PC-3 (cell line): ENCODE data around the gene CEMP1. TPM values are rescaled to one million over a fixed set of nuclear protein-coding genes. Genes with fewer than 3 reads are reported as not detected.

Source experiments
- ATAC-seq: fragments of 200-7000 bp; cut with Tn5 transposase; 2 replicates; pipeline ENCODE4 v1.9.1; 2020; ENCODE audit warnings: mild to moderate bottlenecking, moderate library complexity
- BruUV-seq: library from RNA; stranded (reverse); fragments of 400-500 nt; replicated peaks from 2 replicates; lab custom pipeline; 2021; lab: Mats Ljungman, UMichigan
- CTCF ChIA-PET: fragments of 300-600 bp; sonication (Branson Sonifier 250); formaldehyde crosslinking; loops from one replicate; lab custom pipeline; 2022; ENCODE audit warnings: antibody characterized with exemption; lab: Charles Lee
- POLR2A ChIA-PET: fragments of 300-600 bp; sonication (Branson Sonifier 250); formaldehyde crosslinking; loops from one replicate; lab custom pipeline; 2022; ENCODE audit warnings: antibody characterized with exemption; ENCODE audit not compliant: unreplicated experiment; lab: Charles Lee
- DNase-seq: peaks from one replicate; pipeline ENCODE4 v3.0.0-alpha.2; 2015
- H2AFZ ChIP-seq: fragments of 300-600 bp; sonication (generic); 2 replicates; pipeline ENCODE4 v1.6.0; 2016; ENCODE audit warnings: antibody characterized with exemption, low read length
- H3F3A ChIP-seq: fragments of 300-600 bp; sonication (generic); one replicate; pipeline ENCODE4 v1.6.0; 2017; ENCODE audit warnings: antibody characterized with exemption, low read length, control low read depth, mild to moderate bottlenecking; ENCODE audit not compliant: unreplicated experiment
- H3K27ac ChIP-seq: fragments of 300-600 bp; sonication (generic); 2 replicates; pipeline ENCODE4 v1.5.1; 2016; ENCODE audit warnings: mild to moderate bottlenecking, low read length
- H3K27me3 ChIP-seq: fragments of 300-600 bp; sonication (generic); 2 replicates; pipeline ENCODE4 v1.6.1; 2016; ENCODE audit warnings: low read length, mixed read lengths
- H3K36me3 ChIP-seq: fragments of 300-600 bp; sonication (generic); 2 replicates; pipeline ENCODE4 v1.6.1; 2016; ENCODE audit warnings: low read depth, mixed run types, low read length, mixed read lengths
- H3K4me1 ChIP-seq: fragments of 300-600 bp; sonication (generic); 2 replicates; pipeline ENCODE4 v1.5.1; 2016; ENCODE audit warnings: low read length; ENCODE audit not compliant: insufficient read depth
- H3K4me2 ChIP-seq: fragments of 300-600 bp; sonication (generic); 2 replicates; pipeline ENCODE4 v1.6.0; 2016; ENCODE audit warnings: low read length
- H3K4me3 ChIP-seq: fragments of 300-600 bp; sonication (generic); 2 replicates; pipeline ENCODE4 v1.5.1; 2016; ENCODE audit warnings: mild to moderate bottlenecking, low read length, mixed read lengths
- H3K79me2 ChIP-seq: fragments of 300-600 bp; sonication (generic); 2 replicates; pipeline ENCODE4 v1.6.1; 2017; ENCODE audit warnings: low read length, mixed read lengths
- H3K9ac ChIP-seq: fragments of 300-600 bp; sonication (generic); 2 replicates; pipeline ENCODE4 v1.6.0; 2016; ENCODE audit warnings: mild to moderate bottlenecking, low read length
- H3K9me2 ChIP-seq: fragments of 300-600 bp; sonication (generic); replicated peaks from 2 replicates; pipeline ENCODE4 v1.6.1; 2016; ENCODE audit warnings: mixed run types, low read length, mixed read lengths
- H3K9me3 ChIP-seq: fragments of 300-600 bp; sonication (generic); 2 replicates; pipeline ENCODE4 v1.6.1; 2016; ENCODE audit warnings: low read length, mixed read lengths
- H4K20me1 ChIP-seq: fragments of 300-600 bp; sonication (generic); 2 replicates; pipeline ENCODE4 v1.6.1; 2016; ENCODE audit warnings: low read length, mixed read lengths
- EZH2 ChIP-seq: fragments of 300-600 bp; sonication (generic); IDR thresholded peaks from one replicate; pipeline ENCODE4 v1.6.1; 2017; ENCODE audit warnings: antibody characterized with exemption, mild to moderate bottlenecking, low read length; ENCODE audit not compliant: unreplicated experiment
- EZH2phosphoT487 ChIP-seq: fragments of 300-600 bp; sonication (generic); IDR thresholded peaks from 2 replicates; pipeline ENCODE4 v1.6.1; 2018; ENCODE audit warnings: mild to moderate bottlenecking, antibody characterized with exemption, low read length, borderline replicate concordance
- intact Hi-C: fragments of 100-400 bp; cut with micrococcal nuclease; formaldehyde crosslinking; loops from 2 replicates; pipeline ENCODE4 v1.9.0; 2023
- total RNA-seq: library from RNA; depleted of rRNA; stranded (reverse); fragments of >200 nt; gene quantifications from 2 replicates; pipeline ENCODE4 v1.2.3, GENCODE V29; 2014
- TF ChIP-seq, protein P1 (sequence below): fragments of 300-600 bp; sonication (generic); conservative IDR thresholded peaks from 2 replicates; pipeline ENCODE4 v1.5.1; 2017; ENCODE audit warnings: antibody characterized with exemption, low read depth, mild to moderate bottlenecking, low read length

Gene CEMP1
- total RNA-seq, 1 experiment from 2014 or later, result not detected

DNA sequence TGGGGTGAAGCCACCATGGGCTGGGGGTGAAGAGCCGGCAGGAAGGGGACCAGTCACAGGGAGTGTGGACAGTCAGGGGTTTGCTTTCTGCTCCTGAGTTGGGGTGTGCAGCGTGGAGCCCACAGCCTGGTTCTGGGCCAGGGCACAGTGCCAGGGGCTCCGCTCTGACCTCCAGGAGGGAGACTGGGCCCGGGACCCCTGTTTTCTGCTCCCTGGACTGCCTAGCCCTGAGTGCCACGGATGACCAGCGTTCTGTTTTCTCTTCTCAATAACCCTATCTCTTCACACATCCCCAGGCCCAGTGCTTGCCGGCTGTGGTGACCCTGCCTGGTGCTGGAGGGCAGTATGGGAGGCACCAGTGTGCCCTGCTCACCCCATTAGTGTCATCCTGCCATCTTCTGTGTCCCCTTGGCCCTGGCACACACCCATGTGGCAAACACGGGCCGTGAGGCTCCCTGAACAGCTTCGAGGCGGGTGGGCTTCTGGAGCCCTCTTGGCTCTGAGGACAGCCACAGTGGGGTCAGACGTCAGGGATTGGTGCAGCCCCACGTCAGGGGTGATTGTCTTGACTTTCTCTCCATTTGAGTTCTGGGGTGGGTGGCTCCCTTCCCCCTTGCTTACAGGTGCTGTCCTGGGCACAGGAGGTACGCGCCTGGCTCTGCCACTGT, 1.1 kb downstream of the CEMP1 start:
- Histone ChIP-seq H3K9me2 (no peaks in the 10 kb centered on the region), H3K36me3 (no peaks in the 10 kb centered on the region; the same call in 1 of the 2 replicates), H3K27ac (no peak overlapping the region), H4K20me1 (no peaks in the 10 kb centered on the region), H3K4me3 (no peak overlapping the region), H3K4me2 (no peak overlapping the region), H3K9ac (no peak overlapping the region), H3F3A (no peaks in the 10 kb centered on the region), H2AFZ (no peak overlapping the region), H3K27me3 (no peaks in the 10 kb centered on the region), H3K79me2 (no peaks in the 10 kb centered on the region), H3K9me3 (no peaks in the 10 kb centered on the region), H3K4me1 (peaks cover 4% of the 10 kb centered on the region; the same call in 1 of the 2 replicates)
- TF ChIP-seq EZH2phosphoT487 (no peak), EZH2 (no peak)
- TF ChIP-seq, protein P1, sequence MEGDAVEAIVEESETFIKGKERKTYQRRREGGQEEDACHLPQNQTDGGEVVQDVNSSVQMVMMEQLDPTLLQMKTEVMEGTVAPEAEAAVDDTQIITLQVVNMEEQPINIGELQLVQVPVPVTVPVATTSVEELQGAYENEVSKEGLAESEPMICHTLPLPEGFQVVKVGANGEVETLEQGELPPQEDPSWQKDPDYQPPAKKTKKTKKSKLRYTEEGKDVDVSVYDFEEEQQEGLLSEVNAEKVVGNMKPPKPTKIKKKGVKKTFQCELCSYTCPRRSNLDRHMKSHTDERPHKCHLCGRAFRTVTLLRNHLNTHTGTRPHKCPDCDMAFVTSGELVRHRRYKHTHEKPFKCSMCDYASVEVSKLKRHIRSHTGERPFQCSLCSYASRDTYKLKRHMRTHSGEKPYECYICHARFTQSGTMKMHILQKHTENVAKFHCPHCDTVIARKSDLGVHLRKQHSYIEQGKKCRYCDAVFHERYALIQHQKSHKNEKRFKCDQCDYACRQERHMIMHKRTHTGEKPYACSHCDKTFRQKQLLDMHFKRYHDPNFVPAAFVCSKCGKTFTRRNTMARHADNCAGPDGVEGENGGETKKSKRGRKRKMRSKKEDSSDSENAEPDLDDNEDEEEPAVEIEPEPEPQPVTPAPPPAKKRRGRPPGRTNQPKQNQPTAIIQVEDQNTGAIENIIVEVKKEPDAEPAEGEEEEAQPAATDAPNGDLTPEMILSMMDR, result no peak
- DNase-seq (no peak), ATAC-seq (no peak)
- CTCF ChIA-PET, result no interaction called here
- intact Hi-C loops, result no loop called here
- BruUV-seq, result no TSS peak
- POLR2A ChIA-PET, result no interaction called here

DNA sequence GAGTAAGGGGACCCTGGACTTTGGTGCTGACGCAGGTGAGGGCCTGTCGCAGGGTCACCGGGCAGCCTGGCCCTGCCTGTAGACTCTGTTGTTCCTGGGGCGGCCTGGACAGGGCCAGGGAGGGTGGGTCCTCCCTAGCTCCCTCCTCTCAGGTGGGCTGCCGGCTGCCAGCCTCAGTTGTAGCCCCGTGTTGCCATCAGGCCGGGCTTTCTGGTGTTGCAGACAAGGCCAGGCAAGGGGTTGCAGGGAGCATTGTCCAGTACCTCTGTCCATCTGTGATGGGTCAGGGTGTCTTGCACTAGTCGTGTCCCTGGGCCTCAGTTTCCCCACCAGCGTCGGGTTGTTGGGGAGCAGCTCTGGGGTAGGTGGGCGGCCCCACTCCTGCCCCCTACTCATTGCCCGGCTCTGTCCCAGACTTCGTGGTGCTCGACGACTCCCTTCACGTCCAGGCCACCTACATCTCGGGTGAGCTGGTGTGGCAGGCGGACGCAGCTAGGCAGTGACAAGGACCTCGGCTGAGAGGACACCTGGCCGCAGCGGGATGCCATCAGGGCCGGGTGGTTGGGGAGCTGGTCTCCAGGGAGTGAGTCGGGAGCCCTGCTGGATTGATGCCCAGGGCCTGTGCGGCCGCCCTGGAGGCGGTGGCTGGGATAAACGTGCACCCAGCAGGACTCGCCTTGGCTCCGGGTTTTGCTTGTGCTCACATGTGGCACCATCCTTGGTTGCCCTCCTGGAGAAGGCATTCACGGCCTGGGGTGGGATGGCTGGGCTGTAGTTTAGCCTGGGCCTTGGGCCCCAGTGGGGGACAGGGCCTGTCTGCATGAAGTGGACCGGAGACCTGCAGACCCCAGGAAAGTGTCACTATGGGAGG, 1.9 kb downstream of the CEMP1 start:
- Histone ChIP-seq H3K27me3 (no peaks in the 10 kb centered on the region), H3F3A (no peaks in the 10 kb centered on the region), H2AFZ (no peak overlapping the region), H3K4me3 (no peak overlapping the region), H4K20me1 (no peaks in the 10 kb centered on the region), H3K4me1 (peaks cover 4% of the 10 kb centered on the region; the same call in 1 of the 2 replicates), H3K9ac (no peak overlapping the region), H3K79me2 (no peaks in the 10 kb centered on the region), H3K9me2 (no peaks in the 10 kb centered on the region), H3K9me3 (no peaks in the 10 kb centered on the region), H3K4me2 (no peak overlapping the region), H3K36me3 (peaks cover 4% of the 10 kb centered on the region; the same call in 1 of the 2 replicates), H3K27ac (no peak overlapping the region)
- TF ChIP-seq EZH2 (no peak), EZH2phosphoT487 (no peak)
- TF ChIP-seq, protein P1, result no peak
- POLR2A ChIA-PET, result no interaction called here
- intact Hi-C loops, result no loop called here
- CTCF ChIA-PET, result no interaction called here
- no peak for ATAC-seq
- DNase-seq, result peak; percentile 29
- no TSS peak for BruUV-seq
